BJ (cell line): ENCODE data around the gene CCDC116. TPM values are rescaled to one million over a fixed set of nuclear protein-coding genes. Genes with fewer than 3 reads are reported as not detected.

Experiments
- polyA plus RNA-seq: library from polyadenylated mRNA; depleted of rRNA; stranded (reverse); fragments of >200 nt; gene quantifications from 2 replicates; pipeline ENCODE4 v1.2.3, GENCODE V29; 2011; rRNA removed
- small RNA-seq: library from RNA; depleted of rRNA; stranded (forward); fragments of <200 nt; gene quantifications from one replicate; pipeline ENCODE3, GENCODE V24; 2012; ENCODE audit warnings: low replicate concordance, low read depth; ENCODE audit not compliant: insufficient read length

The CCDC116 gene
- polyA plus RNA-seq, 1 experiment, result 0.13 TPM

Small RNA genes lying within 50 kb of the gene (small RNA-seq; reads per million reads assigned to genes)
- 132 reads per million, percentile 92 among the genes with 10 or more reads in this experiment for gene MIR301B

Other genes starting within 250 kb of the CCDC116 start
- gene RIMBP3B, start 249.0 kb upstream of the CCDC116 start, polyA plus RNA-seq, result 0.01 TPM in 1 of 2 replicates, not detected in the other
- gene HIC2, start 215.4 kb upstream of the CCDC116 start, polyA plus RNA-seq, result 0.50 and 0.54 TPM in 2 replicates
- gene TMEM191C, start 165.4 kb upstream of the CCDC116 start, polyA plus RNA-seq, result 1.2 and 2.0 TPM in 2 replicates
- gene RIMBP3C, start 81.3 kb upstream of the CCDC116 start, polyA plus RNA-seq, result 0.06 and 0.11 TPM in 2 replicates
- 47.3 and 61.9 TPM in 2 replicates for gene UBE2L3, start 65.0 kb upstream of the CCDC116 start, polyA plus RNA-seq
- gene YDJC, start 2.7 kb upstream of the CCDC116 start, polyA plus RNA-seq, result 14.6 and 20.0 TPM in 2 replicates
- 10.9 and 22.8 TPM in 2 replicates for gene SDF2L1, start 9.5 kb downstream of the CCDC116 start, polyA plus RNA-seq
- 38.9 and 64.7 TPM in 2 replicates for gene PPIL2, start 33.3 kb downstream of the CCDC116 start, polyA plus RNA-seq
- 0.69 and 1.1 TPM in 2 replicates for gene YPEL1, start 103.0 kb downstream of the CCDC116 start, polyA plus RNA-seq
- 119 and 150 TPM in 2 replicates for gene MAPK1, start 234.9 kb downstream of the CCDC116 start, polyA plus RNA-seq